ENCODE data around the gene RPS25. TPM values are rescaled to one million over a fixed set of nuclear protein-coding genes. Genes with fewer than 3 reads are reported as not detected.
"Not testable (repeated sequence)": the region's sequence is repeated elsewhere in the genome, so short reads cannot be mapped to it uniquely, and the experiment has no call there.

RPS25 gene
- polyA plus RNA-seq, 1 of the 3 experiments (the other 2 are of a cell fraction): 2,688 TPM

GRCh38 chr11:119038884-119039283 lies 20.7 kb upstream of the RPS25 start:
- Histone ChIP-seq H3F3A (replicated peaks; ENCODE audit: insufficient read depth) (no peaks in the 10 kb centered on the region), H3K9me3 (no peaks in the 10 kb centered on the region), H3K4me2 (no peak overlapping the region), H3K36me3 (replicated peaks in 1 of 2; ENCODE audit: control insufficient read depth in 1 of 2, insufficient read depth in 2 of 2, low read length in 1 of 2) (no peaks in the 10 kb centered on the region), H3K27ac (ENCODE audit: low read depth in 2 of 2, low read length in 1 of 2) (no peak overlapping the region), H3K4me3 (ENCODE audit: low read depth in 2 of 2, low read length in 1 of 2) (no peak overlapping the region), H3K27me3 (ENCODE audit: insufficient read depth) (no peaks in the 10 kb centered on the region), H3K79me2 (ENCODE audit: insufficient read depth) (no peaks in the 10 kb centered on the region), H3K9me2 (no peaks in the 10 kb centered on the region), H2AFZ (ENCODE audit: low read depth) (no peak overlapping the region), H3K9ac (no peak overlapping the region), H3K4me1 (ENCODE audit: control insufficient read depth in 1 of 2, insufficient read depth in 2 of 2, low read depth in 1 of 2, low read length in 1 of 2) (no peaks in the 10 kb centered on the region), H4K20me1 (ENCODE audit: insufficient read depth) (no peaks in the 10 kb centered on the region)
- no peak for DNase-seq
- POLR2A ChIA-PET: interaction anchor here (1.4 kb wide), 1 partner anchor 8 kb away, joined by 4 read pairs; no protein-coding TSS in a partner anchor
- CTCF ChIA-PET: interaction anchor here (1.1 to 1.5 kb wide), 2 partner anchors 11 to 47 kb away, joined by 3 read pairs; no protein-coding TSS in a partner anchor
- 77% methylated on average over 5 of the region's 5 CpGs for WGBS (ENCODE audit: low lambda C conversion rate)
- TF ChIP-seq SMC3 (IDR thresholded peaks at IDR 0.05; ENCODE audit: low read depth, low read length) (no peak), YY1 (IDR thresholded peaks at IDR 0.05; ENCODE audit: low read depth) (no peak), REST (IDR thresholded peaks at IDR 0.05; ENCODE audit: low read depth, low read length) (no peak), JUND (IDR thresholded peaks at IDR 0.05) (no peak), USF1 (IDR thresholded peaks at IDR 0.05; ENCODE audit: borderline replicate concordance, low read depth) (no peak), FOXJ3 (CRISPR knock-in tag; IDR thresholded peaks at IDR 0.05) (no peak), CHD2 (IDR thresholded peaks at IDR 0.05; ENCODE audit: low read length, partially characterized antibody) (no peak), TCF12 (IDR thresholded peaks at IDR 0.05) (no peak)
- TF ChIP-seq, protein P1, sequence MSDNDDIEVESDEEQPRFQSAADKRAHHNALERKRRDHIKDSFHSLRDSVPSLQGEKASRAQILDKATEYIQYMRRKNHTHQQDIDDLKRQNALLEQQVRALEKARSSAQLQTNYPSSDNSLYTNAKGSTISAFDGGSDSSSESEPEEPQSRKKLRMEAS (IDR thresholded peaks at IDR 0.05; ENCODE audit: low read depth): no peak

GRCh38 chr11:119034813-119035212 lies 16.7 kb upstream of the RPS25 start:
- POLR2A ChIA-PET: interaction anchor here (0.7 kb wide), 1 partner anchor 378 kb away, joined by 3 read pairs; no protein-coding TSS in a partner anchor
- DNase-seq: no peak
- Histone ChIP-seq H3K4me2 (no peak overlapping the region), H2AFZ (ENCODE audit: low read depth) (no peak overlapping the region), H3K4me3 (ENCODE audit: low read depth in 2 of 2, low read length in 1 of 2) (no peak overlapping the region), H3K9me2 (no peaks in the 10 kb centered on the region), H3K9me3 (no peaks in the 10 kb centered on the region), H3K36me3 (replicated peaks in 1 of 2; ENCODE audit: control insufficient read depth in 1 of 2, insufficient read depth in 2 of 2, low read length in 1 of 2) (no peaks in the 10 kb centered on the region), H3K27ac (ENCODE audit: low read depth in 2 of 2, low read length in 1 of 2) (no peak overlapping the region), H3K79me2 (ENCODE audit: insufficient read depth) (no peaks in the 10 kb centered on the region), H3F3A (replicated peaks; ENCODE audit: insufficient read depth) (no peaks in the 10 kb centered on the region), H3K27me3 (ENCODE audit: insufficient read depth) (no peaks in the 10 kb centered on the region), H4K20me1 (ENCODE audit: insufficient read depth) (no peaks in the 10 kb centered on the region), H3K9ac (no peak overlapping the region), H3K4me1 (ENCODE audit: control insufficient read depth in 1 of 2, insufficient read depth in 2 of 2, low read depth in 1 of 2, low read length in 1 of 2) (peaks cover 2 to 3% of the 10 kb centered on the region in 2 experiments; a peak in 2 of 4 replicates)
- CTCF ChIA-PET: no interaction called here
- TF ChIP-seq SIN3A (IDR thresholded peaks at IDR 0.05; ENCODE audit: borderline replicate concordance, low read depth, low read length) (no peak), FOXJ3 (CRISPR knock-in tag; IDR thresholded peaks at IDR 0.05) (no peak), GABPA (IDR thresholded peaks at IDR 0.05; ENCODE audit: low read depth) (no peak), RAD21 (IDR thresholded peaks at IDR 0.05; ENCODE audit: low read length) (no peak), FOSL2 (IDR thresholded peaks at IDR 0.05; ENCODE audit: borderline replicate concordance, low read depth) (no peak), POLR2AphosphoS5 (IDR thresholded peaks at IDR 0.05; ENCODE audit: low read depth, low read length) (no peak)
- WGBS (ENCODE audit: low lambda C conversion rate): 76% methylated on average over 3 of the region's 3 CpGs

DNA sequence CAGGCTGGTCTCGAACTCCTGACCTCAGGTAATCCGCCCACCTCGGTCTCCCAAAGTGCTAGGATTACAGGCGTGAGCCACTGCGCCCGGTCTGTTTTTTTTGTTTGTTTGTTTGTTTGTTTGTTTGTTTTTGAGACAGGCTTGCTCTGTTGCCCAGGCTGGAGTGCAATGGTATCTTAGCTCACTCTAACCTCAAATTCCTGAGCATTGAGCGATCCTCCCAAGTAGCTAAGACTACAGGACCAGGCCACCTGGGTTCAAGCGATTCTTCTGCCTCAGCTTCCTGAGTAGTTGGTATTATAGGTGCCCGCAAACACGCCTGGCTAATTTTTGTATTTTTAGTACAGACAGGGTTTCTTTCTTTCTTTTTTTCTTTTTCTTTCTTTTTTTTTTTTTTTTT lies 15.3 kb upstream of the RPS25 start:
- not testable (repeated sequence) for H4K20me1 ChIP-seq (ENCODE audit: insufficient read depth); H3K9me3 ChIP-seq; H3K4me2 ChIP-seq; H3K27ac ChIP-seq (ENCODE audit: low read depth in 2 of 2, low read length in 1 of 2); H3K27me3 ChIP-seq (ENCODE audit: insufficient read depth); H3F3A ChIP-seq (replicated peaks; ENCODE audit: insufficient read depth); H3K9ac ChIP-seq; H3K9me2 ChIP-seq; DNase-seq; H3K79me2 ChIP-seq (ENCODE audit: insufficient read depth); H3K36me3 ChIP-seq (replicated peaks in 1 of 2; ENCODE audit: control insufficient read depth in 1 of 2, insufficient read depth in 2 of 2, low read length in 1 of 2); H3K4me3 ChIP-seq (ENCODE audit: low read depth in 2 of 2, low read length in 1 of 2); H2AFZ ChIP-seq (ENCODE audit: low read depth)
- CTCF ChIA-PET: interaction anchor here (0.9 kb wide), 1 partner anchor 22 kb away, joined by 3 read pairs; no protein-coding TSS in a partner anchor
- peaks cover 5 to 12% of the 10 kb centered on the region in 2 experiments; a peak in 2 of 4 replicates for H3K4me1 ChIP-seq (ENCODE audit: control insufficient read depth in 1 of 2, insufficient read depth in 2 of 2, low read depth in 1 of 2, low read length in 1 of 2)
- 89% methylated on average over 10 of the region's 10 CpGs for WGBS (ENCODE audit: low lambda C conversion rate)
- POLR2A ChIA-PET: interaction anchor here (1.6 kb wide), 1 partner anchor 9 kb away, joined by 4 read pairs; no protein-coding TSS in a partner anchor

Measured in SK-N-SH (cell line).